WERI-Rb-1 (cell line): Measurements from ENCODE around the gene PLCH1.
A peak's percentile ranks its signal among the peaks of the same experiment; 100 is the strongest.

ENCODE experiments used
- DNase-seq: peaks from one replicate; pipeline ENCODE4 v3.0.0-alpha.2; 2020
- H3K27ac ChIP-seq: fragments of 250-450 bp; sonication (Bioruptor Pico); 2 replicates; pipeline ENCODE4 v1.5.1; 2020; ENCODE audit warnings: mild to moderate bottlenecking, moderate library complexity
- H3K27me3 ChIP-seq: fragments of 250-450 bp; sonication (Bioruptor Pico); 2 replicates; pipeline ENCODE4 v1.5.1; 2021; ENCODE audit warnings: mild to moderate bottlenecking, low read depth, moderate library complexity; ENCODE audit not compliant: insufficient read depth, severe bottlenecking
- H3K36me3 ChIP-seq: fragments of 250-450 bp; sonication (Bioruptor Pico); 2 replicates; pipeline ENCODE4 v1.5.1; 2020; ENCODE audit warnings: mild to moderate bottlenecking, moderate library complexity
- H3K4me3 ChIP-seq: 2 replicates; pipeline ENCODE4 v1.5.1; 2011; ENCODE audit warnings: low read depth, mild to moderate bottlenecking, control low read depth, low read length
- H3K9me3 ChIP-seq: fragments of 250-450 bp; sonication (Bioruptor Pico); 2 replicates; pipeline ENCODE4 v1.5.1; 2021; ENCODE audit warnings: mild to moderate bottlenecking, moderate library complexity; ENCODE audit not compliant: severe bottlenecking
- CTCF ChIP-seq: IDR thresholded peaks from 2 replicates; pipeline ENCODE4 v1.5.1; 2011; ENCODE audit warnings: low read depth, mild to moderate bottlenecking, control low read depth, inconsistent platforms, low read length

PLCH1 gene

GRCh38 chr3:155743606-155744005, 1.3 kb downstream of the PLCH1 start:
- no peak overlapping the region for H3K27ac ChIP-seq
- no peak for TF ChIP-seq CTCF
- peak overlapping the region; percentile 87 for H3K4me3 ChIP-seq
- H3K36me3 ChIP-seq = no peaks in the 10 kb centered on the region
- no peaks in the 10 kb centered on the region for H3K27me3 ChIP-seq
- no peaks in the 10 kb centered on the region for H3K9me3 ChIP-seq
- DNase-seq = no peak

DNA sequence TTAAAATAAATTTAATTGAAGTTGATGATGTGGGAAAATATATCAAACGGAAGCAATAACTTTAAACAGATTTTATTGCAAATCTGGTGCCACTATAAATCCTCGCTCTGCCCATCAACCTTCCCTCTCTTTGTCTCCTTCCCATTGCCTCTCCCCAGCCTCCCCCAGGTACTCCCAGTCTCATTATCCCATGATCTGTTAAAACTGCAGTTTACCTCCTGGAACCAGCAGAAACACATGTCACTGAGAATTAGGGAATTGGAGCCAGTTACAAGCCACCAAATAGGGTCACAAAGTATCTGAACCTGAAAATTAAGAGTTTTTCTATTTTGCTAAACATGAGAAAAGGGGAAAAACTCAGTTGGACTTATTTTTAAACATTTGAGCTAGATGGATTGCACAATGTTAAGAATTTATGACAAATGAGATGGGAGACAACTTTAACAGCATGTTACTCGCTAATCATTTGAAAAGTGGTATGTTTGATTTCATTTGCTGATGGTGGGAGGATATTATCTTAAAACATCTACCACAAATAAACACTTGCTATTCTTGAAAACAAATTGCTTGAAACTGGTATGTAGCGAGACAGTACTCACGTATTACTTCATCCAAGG, 2.4 kb downstream of the PLCH1 start:
- no peak for DNase-seq
- Histone ChIP-seq H3K36me3 (no peaks in the 10 kb centered on the region), H3K27ac (no peak overlapping the region), H3K4me3 (no peak overlapping the region), H3K9me3 (no peaks in the 10 kb centered on the region), H3K27me3 (no peaks in the 10 kb centered on the region)
- no peak for TF ChIP-seq CTCF

- no peak for DNase-seq
- Histone ChIP-seq H3K36me3 (no peaks in the 10 kb centered on the region), H3K4me3 (no peak overlapping the region), H3K27me3 (no peaks in the 10 kb centered on the region), H3K9me3 (no peaks in the 10 kb centered on the region), H3K27ac (no peak overlapping the region)
- TF ChIP-seq CTCF = no peak
Measured at GRCh38 chr3:155741603-155742002, 3.3 kb downstream of the PLCH1 start.

DNA sequence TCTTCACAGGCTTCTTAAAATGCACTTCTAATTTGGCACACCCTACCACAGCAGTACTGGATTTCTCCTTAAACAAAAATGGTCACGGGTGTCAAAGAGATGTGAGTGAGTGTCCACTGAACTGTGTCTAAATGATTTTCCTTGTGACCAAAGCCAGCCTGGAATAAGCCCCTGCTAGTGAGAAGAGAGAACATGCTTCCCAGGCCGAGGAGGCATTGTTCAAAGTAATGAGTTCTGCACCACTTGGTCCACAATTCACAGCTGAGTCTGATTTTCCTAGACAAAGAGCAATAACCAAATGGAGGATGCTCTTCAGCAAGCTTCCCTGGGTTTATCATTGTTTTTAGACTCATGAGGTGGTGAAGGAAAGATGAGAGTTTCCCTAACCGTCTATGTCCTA, 3.8 kb downstream of the PLCH1 start:
- no peaks in the 10 kb centered on the region for H3K27me3 ChIP-seq
- no peak overlapping the region for H3K27ac ChIP-seq
- DNase-seq = no peak
- H3K4me3 ChIP-seq = no peak overlapping the region
- no peak for TF ChIP-seq CTCF
- H3K9me3 ChIP-seq = no peaks in the 10 kb centered on the region
- H3K36me3 ChIP-seq = no peaks in the 10 kb centered on the region

DNA sequence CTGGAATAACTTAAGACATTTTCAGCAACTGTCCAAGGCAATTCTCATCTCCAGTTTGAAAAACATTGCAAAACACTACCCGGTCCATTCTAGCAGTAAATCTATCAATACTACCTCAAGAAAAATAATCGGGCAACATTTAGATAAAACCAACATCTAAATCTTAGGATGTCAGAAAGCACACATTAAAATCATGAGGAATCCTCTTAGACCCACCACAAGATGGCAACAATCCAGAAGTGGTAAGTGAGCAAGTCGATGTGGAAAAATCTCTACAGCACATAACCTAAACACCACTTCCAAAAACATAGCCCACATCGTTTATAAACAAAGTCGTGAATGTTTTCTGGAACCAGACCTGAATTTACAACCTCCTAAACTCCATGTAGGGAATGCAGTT, 5.7 kb downstream of the PLCH1 start:
- Histone ChIP-seq H3K27ac (no peak overlapping the region), H3K9me3 (no peaks in the 10 kb centered on the region), H3K27me3 (no peaks in the 10 kb centered on the region), H3K4me3 (no peak overlapping the region), H3K36me3 (no peaks in the 10 kb centered on the region)
- DNase-seq = no peak
- TF ChIP-seq CTCF = peak; percentile 21; the same call in 1 of the 2 replicates

- no peak overlapping the region for H3K27ac ChIP-seq
- H3K27me3 ChIP-seq = no peaks in the 10 kb centered on the region
- H3K4me3 ChIP-seq = no peak overlapping the region
- no peaks in the 10 kb centered on the region for H3K9me3 ChIP-seq
- no peak for TF ChIP-seq CTCF
- H3K36me3 ChIP-seq = no peaks in the 10 kb centered on the region
- no peak for DNase-seq
Measured at GRCh38 chr3:155738580-155739076, 6.2 kb downstream of the PLCH1 start.
